GM23338 (cell line): ENCODE measurements around the gene HDAC5. TPM values are rescaled to one million over a fixed set of nuclear protein-coding genes. Genes with fewer than 3 reads are reported as not detected.

Experiments
- CREB1 ChIP-seq: fragments of 250-450 bp; sonication (Bioruptor Pico); IDR thresholded peaks from 2 replicates; pipeline ENCODE4 v1.5.0; 2020; ENCODE audit warnings: low read depth, mild to moderate bottlenecking, moderate library complexity
- EZH2 ChIP-seq: fragments of 200-600 bp; sonication (generic); IDR thresholded peaks from one replicate; pipeline ENCODE4 v1.8.0; 2017; ENCODE audit warnings: antibody characterized with exemption, mild to moderate bottlenecking, low read depth; ENCODE audit not compliant: unreplicated experiment
- EZH2phosphoT487 ChIP-seq: fragments of 200-600 bp; sonication (generic); IDR thresholded peaks from one replicate; pipeline ENCODE4 v1.8.1; 2018; ENCODE audit warnings: antibody characterized with exemption; ENCODE audit not compliant: unreplicated experiment
- JUNB ChIP-seq: IDR thresholded peaks from one replicate; pipeline ENCODE4 v1.6.1; 2016; ENCODE audit warnings: antibody characterized with exemption; ENCODE audit not compliant: unreplicated experiment
- NANOG ChIP-seq: IDR thresholded peaks from 2 replicates; pipeline ENCODE4 v1.6.1; 2016; ENCODE audit warnings: antibody characterized with exemption, borderline replicate concordance
- POLR2AphosphoS5 ChIP-seq: IDR thresholded peaks from 2 replicates; pipeline ENCODE4 v1.6.1; 2016; ENCODE audit warnings: antibody characterized with exemption, low read depth
- STAT1 ChIP-seq: IDR thresholded peaks from one replicate; pipeline ENCODE4 v1.6.1; 2016; ENCODE audit warnings: antibody characterized with exemption; ENCODE audit not compliant: unreplicated experiment
- ZNF114 ChIP-seq: fragments of 250-450 bp; sonication (Bioruptor Pico); IDR thresholded peaks from 2 replicates; pipeline ENCODE4 v1.5.0; 2020; ENCODE audit warnings: mild to moderate bottlenecking, moderate library complexity
- polyA plus RNA-seq: library from polyadenylated mRNA; unstranded; fragments of >200 nt; fragmentation: Nextera tagmentation; extraction: Ambion mirVana; gene quantifications from 2 replicates; pipeline ENCODE4 v1.2.1, GENCODE V29; 2016
- total RNA-seq: library from RNA; depleted of rRNA; stranded (reverse); fragments of >200 nt; shearing (Covaris generic); gene quantifications from 2 replicates; pipeline ENCODE4 v1.2.3, GENCODE V29; 2014
- TF ChIP-seq, protein P1 (sequence below): fragments of 250-450 bp; sonication (Bioruptor Pico); IDR thresholded peaks from 2 replicates; pipeline ENCODE4 v1.5.0; 2020; ENCODE audit warnings: mild to moderate bottlenecking, moderate library complexity
- TF ChIP-seq, protein P2 (sequence below), 2 experiments: fragments of 200-600 bp in 1 of 2; sonication (generic) in 1 of 2; conservative IDR thresholded peaks; 2 replicates each; pipeline versions ENCODE4 v1.5.1 to v1.6.1; 2016 to 2017; ENCODE audit warnings: antibody characterized with exemption in 2 of 2, low read depth in 2 of 2, mild to moderate bottlenecking in 2 of 2, moderate library complexity in 1 of 2
- TF ChIP-seq, protein P3 (sequence below): IDR thresholded peaks from 2 replicates; pipeline ENCODE4 v1.6.1; 2016; ENCODE audit warnings: antibody characterized with exemption
- TF ChIP-seq, protein P4 (sequence below): IDR thresholded peaks from one replicate; pipeline ENCODE4 v1.6.1; 2018; ENCODE audit warnings: antibody characterized with exemption; ENCODE audit not compliant: unreplicated experiment

Gene HDAC5
- total and polyA plus RNA-seq, 2 experiments from 2014 or later, result 16.9 to 71.1 TPM

DNA sequence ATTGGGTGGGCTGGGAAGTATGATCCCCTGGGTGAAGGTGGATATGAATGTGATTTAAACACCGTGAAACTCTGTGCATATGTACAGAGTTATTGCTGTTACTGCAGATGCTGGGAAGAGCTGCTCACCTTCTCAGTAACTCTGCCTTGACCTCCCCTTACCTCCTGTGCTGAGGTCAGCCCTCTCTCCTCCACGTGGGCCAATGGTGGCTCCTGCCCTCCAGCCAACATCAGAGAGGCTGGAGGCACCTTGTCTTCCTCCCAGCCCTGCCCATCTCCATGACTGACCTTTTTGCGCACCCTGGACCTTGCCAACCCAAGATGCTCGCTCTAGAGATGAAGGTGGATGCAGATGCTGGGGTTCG lies 46.7 kb upstream of the HDAC5 start (continued):
- TF ChIP-seq, protein P1, sequence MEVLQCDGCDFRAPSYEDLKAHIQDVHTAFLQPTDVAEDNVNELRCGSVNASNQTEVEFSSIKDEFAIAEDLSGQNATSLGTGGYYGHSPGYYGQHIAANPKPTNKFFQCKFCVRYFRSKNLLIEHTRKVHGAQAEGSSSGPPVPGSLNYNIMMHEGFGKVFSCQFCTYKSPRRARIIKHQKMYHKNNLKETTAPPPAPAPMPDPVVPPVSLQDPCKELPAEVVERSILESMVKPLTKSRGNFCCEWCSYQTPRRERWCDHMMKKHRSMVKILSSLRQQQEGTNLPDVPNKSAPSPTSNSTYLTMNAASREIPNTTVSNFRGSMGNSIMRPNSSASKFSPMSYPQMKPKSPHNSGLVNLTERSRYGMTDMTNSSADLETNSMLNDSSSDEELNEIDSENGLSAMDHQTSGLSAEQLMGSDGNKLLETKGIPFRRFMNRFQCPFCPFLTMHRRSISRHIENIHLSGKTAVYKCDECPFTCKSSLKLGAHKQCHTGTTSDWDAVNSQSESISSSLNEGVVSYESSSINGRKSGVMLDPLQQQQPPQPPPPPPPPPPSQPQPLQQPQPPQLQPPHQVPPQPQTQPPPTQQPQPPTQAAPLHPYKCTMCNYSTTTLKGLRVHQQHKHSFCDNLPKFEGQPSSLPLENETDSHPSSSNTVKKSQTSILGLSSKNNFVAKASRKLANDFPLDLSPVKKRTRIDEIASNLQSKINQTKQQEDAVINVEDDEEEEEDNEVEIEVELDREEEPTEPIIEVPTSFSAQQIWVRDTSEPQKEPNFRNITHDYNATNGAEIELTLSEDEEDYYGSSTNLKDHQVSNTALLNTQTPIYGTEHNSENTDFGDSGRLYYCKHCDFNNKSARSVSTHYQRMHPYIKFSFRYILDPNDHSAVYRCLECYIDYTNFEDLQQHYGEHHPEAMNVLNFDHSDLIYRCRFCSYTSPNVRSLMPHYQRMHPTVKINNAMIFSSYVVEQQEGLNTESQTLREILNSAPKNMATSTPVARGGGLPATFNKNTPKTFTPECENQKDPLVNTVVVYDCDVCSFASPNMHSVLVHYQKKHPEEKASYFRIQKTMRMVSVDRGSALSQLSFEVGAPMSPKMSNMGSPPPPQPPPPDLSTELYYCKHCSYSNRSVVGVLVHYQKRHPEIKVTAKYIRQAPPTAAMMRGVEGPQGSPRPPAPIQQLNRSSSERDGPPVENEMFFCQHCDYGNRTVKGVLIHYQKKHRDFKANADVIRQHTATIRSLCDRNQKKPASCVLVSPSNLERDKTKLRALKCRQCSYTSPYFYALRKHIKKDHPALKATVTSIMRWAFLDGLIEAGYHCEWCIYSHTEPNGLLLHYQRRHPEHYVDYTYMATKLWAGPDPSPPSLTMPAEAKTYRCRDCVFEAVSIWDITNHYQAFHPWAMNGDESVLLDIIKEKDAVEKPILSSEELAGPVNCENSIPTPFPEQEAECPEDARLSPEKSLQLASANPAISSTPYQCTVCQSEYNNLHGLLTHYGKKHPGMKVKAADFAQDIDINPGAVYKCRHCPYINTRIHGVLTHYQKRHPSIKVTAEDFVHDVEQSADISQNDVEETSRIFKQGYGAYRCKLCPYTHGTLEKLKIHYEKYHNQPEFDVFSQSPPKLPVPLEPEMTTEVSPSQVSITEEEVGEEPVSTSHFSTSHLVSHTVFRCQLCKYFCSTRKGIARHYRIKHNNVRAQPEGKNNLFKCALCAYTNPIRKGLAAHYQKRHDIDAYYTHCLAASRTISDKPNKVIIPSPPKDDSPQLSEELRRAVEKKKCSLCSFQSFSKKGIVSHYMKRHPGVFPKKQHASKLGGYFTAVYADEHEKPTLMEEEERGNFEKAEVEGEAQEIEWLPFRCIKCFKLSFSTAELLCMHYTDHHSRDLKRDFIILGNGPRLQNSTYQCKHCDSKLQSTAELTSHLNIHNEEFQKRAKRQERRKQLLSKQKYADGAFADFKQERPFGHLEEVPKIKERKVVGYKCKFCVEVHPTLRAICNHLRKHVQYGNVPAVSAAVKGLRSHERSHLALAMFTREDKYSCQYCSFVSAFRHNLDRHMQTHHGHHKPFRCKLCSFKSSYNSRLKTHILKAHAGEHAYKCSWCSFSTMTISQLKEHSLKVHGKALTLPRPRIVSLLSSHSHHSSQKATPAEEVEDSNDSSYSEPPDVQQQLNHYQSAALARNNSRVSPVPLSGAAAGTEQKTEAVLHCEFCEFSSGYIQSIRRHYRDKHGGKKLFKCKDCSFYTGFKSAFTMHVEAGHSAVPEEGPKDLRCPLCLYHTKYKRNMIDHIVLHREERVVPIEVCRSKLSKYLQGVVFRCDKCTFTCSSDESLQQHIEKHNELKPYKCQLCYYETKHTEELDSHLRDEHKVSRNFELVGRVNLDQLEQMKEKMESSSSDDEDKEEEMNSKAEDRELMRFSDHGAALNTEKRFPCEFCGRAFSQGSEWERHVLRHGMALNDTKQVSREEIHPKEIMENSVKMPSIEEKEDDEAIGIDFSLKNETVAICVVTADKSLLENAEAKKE (CRISPR knock-in tag), result no peak
- no peak for TF ChIP-seq NANOG
- TF ChIP-seq JUNB, result no peak
- TF ChIP-seq POLR2AphosphoS5, result no peak
- no peak for TF ChIP-seq CREB1 (CRISPR knock-in tag)
- TF ChIP-seq, protein P2, sequence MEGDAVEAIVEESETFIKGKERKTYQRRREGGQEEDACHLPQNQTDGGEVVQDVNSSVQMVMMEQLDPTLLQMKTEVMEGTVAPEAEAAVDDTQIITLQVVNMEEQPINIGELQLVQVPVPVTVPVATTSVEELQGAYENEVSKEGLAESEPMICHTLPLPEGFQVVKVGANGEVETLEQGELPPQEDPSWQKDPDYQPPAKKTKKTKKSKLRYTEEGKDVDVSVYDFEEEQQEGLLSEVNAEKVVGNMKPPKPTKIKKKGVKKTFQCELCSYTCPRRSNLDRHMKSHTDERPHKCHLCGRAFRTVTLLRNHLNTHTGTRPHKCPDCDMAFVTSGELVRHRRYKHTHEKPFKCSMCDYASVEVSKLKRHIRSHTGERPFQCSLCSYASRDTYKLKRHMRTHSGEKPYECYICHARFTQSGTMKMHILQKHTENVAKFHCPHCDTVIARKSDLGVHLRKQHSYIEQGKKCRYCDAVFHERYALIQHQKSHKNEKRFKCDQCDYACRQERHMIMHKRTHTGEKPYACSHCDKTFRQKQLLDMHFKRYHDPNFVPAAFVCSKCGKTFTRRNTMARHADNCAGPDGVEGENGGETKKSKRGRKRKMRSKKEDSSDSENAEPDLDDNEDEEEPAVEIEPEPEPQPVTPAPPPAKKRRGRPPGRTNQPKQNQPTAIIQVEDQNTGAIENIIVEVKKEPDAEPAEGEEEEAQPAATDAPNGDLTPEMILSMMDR (conservative IDR thresholded peaks at IDR 0.05; ENCODE audit: low read depth in 2 of 2), result no peak
- TF ChIP-seq EZH2phosphoT487, result no peak
- TF ChIP-seq STAT1, result no peak
- no peak for TF ChIP-seq EZH2
- TF ChIP-seq ZNF114 (CRISPR knock-in tag), result no peak
- TF ChIP-seq, protein P3, sequence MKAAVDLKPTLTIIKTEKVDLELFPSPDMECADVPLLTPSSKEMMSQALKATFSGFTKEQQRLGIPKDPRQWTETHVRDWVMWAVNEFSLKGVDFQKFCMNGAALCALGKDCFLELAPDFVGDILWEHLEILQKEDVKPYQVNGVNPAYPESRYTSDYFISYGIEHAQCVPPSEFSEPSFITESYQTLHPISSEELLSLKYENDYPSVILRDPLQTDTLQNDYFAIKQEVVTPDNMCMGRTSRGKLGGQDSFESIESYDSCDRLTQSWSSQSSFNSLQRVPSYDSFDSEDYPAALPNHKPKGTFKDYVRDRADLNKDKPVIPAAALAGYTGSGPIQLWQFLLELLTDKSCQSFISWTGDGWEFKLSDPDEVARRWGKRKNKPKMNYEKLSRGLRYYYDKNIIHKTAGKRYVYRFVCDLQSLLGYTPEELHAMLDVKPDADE, result no peak
- TF ChIP-seq, protein P4, sequence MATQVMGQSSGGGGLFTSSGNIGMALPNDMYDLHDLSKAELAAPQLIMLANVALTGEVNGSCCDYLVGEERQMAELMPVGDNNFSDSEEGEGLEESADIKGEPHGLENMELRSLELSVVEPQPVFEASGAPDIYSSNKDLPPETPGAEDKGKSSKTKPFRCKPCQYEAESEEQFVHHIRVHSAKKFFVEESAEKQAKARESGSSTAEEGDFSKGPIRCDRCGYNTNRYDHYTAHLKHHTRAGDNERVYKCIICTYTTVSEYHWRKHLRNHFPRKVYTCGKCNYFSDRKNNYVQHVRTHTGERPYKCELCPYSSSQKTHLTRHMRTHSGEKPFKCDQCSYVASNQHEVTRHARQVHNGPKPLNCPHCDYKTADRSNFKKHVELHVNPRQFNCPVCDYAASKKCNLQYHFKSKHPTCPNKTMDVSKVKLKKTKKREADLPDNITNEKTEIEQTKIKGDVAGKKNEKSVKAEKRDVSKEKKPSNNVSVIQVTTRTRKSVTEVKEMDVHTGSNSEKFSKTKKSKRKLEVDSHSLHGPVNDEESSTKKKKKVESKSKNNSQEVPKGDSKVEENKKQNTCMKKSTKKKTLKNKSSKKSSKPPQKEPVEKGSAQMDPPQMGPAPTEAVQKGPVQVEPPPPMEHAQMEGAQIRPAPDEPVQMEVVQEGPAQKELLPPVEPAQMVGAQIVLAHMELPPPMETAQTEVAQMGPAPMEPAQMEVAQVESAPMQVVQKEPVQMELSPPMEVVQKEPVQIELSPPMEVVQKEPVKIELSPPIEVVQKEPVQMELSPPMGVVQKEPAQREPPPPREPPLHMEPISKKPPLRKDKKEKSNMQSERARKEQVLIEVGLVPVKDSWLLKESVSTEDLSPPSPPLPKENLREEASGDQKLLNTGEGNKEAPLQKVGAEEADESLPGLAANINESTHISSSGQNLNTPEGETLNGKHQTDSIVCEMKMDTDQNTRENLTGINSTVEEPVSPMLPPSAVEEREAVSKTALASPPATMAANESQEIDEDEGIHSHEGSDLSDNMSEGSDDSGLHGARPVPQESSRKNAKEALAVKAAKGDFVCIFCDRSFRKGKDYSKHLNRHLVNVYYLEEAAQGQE, result no peak
